GM12878 (cell line): Measurements from ENCODE around the gene FNTB. TPM values are rescaled to one million over a fixed set of nuclear protein-coding genes. Genes with fewer than 3 reads are reported as not detected.

Experiments
- CBX5 ChIP-seq: sonication (generic); IDR thresholded peaks from 2 replicates; pipeline ENCODE4 v1.6.1; 2016; ENCODE audit warnings: low read depth, moderate library complexity, mild to moderate bottlenecking, inconsistent platforms
- CHD4 ChIP-seq: fragments of 200-600 bp; sonication (generic); IDR thresholded peaks from 2 replicates; pipeline ENCODE4 v1.6.1; 2016; ENCODE audit warnings: mild to moderate bottlenecking
- NFYA ChIP-seq: IDR thresholded peaks from 2 replicates; pipeline ENCODE4 v1.6.1; 2011; ENCODE audit warnings: low read depth, mild to moderate bottlenecking, low read length, improper control_type of control experiment, borderline replicate concordance
- NFYB ChIP-seq: IDR thresholded peaks from 2 replicates; pipeline ENCODE4 v1.6.1; 2011; ENCODE audit warnings: low read depth, mild to moderate bottlenecking, low read length, improper control_type of control experiment, moderate library complexity; ENCODE audit not compliant: insufficient read depth
- SIN3A ChIP-seq: IDR thresholded peaks from 2 replicates; pipeline ENCODE4 v1.6.1; 2012; ENCODE audit warnings: low read depth, low read length, improper control_type of control experiment
- SMAD1 ChIP-seq: fragments of 450-650 bp; IDR thresholded peaks from 2 replicates; pipeline ENCODE4 v1.6.1; 2018; ENCODE audit warnings: mild to moderate bottlenecking, low read depth; ENCODE audit not compliant: partially characterized antibody
- ZBTB33 ChIP-seq: fragments of 450-650 bp; IDR thresholded peaks from 2 replicates; pipeline ENCODE4 v1.6.1; 2017; ENCODE audit warnings: mild to moderate bottlenecking
- ZBTB40 ChIP-seq: fragments of 450-650 bp; IDR thresholded peaks from 2 replicates; pipeline ENCODE4 v1.6.1; 2016; ENCODE audit warnings: mild to moderate bottlenecking, moderate library complexity, borderline replicate concordance
- polyA plus RNA-seq, 11 experiments: library from polyadenylated mRNA; depleted of rRNA in 4 of 11; unstranded in 6 of 11; stranded (reverse) in 5 of 11; fragments of >200 nt; fragmentation: Nextera tagmentation in 4 of 11; fragmentation: Illumina TruSeq in 1 of 11; extraction: Ambion mirVana in 4 of 11; extraction: Trizol in 1 of 11; gene quantifications; 1 replicate in 1 of 11; 2 replicates in 10 of 11; pipeline versions ENCODE4 v1.2.1 to v1.2.3, GENCODE V29; 2011 to 2016; ENCODE audit warnings: inconsistent platforms in 2 of 11, missing spikeins in 2 of 11, low read depth in 1 of 11
- total RNA-seq, 4 experiments: library from RNA; depleted of rRNA in 3 of 4; stranded (reverse); fragments of >200 nt in 3 of 4; fragmentation: Illumina TruSeq in 1 of 4; extraction: Trizol in 1 of 4; gene quantifications; 2 replicates each; pipeline versions ENCODE4 v1.2.1 to v1.2.3, GENCODE V29; 2013 to 2021

Gene FNTB
- total and polyA plus RNA-seq, 10 of the 15 experiments (the other 5 are each of a cell fraction or from before 2014, with no cell fraction given): 10.4 to 25.1 (median 16.7) TPM

- TF ChIP-seq ZBTB33: no peak
- TF ChIP-seq CHD4: no peak
- TF ChIP-seq CBX5: no peak
- no peak for TF ChIP-seq SMAD1
- TF ChIP-seq NFYB: no peak
- TF ChIP-seq NFYA: no peak
- no peak for TF ChIP-seq SIN3A
- TF ChIP-seq ZBTB40: no peak
Measured at GRCh38 chr14:65072937-65073336, 86.2 kb downstream of the FNTB start (continued).
